Smooth muscle cell (in vitro differentiated cells): ENCODE results near the gene PTPRD. TPM values are rescaled to one million over a fixed set of nuclear protein-coding genes. Genes with fewer than 3 reads are reported as not detected.

Source experiments
- DNase-seq: peaks from one replicate; lab custom pipeline; 2025; ENCODE audit not compliant: unreplicated experiment; lab: John Stamatoyannopoulos, UW
- H2AFZ ChIP-seq: fragments of 200-600 bp; sonication (generic); 2 replicates; pipeline ENCODE4 v1.6.0; 2016; ENCODE audit warnings: antibody characterized with exemption, low read depth, mild to moderate bottlenecking
- H3F3A ChIP-seq: fragments of 200-600 bp; sonication (generic); 2 replicates; pipeline ENCODE4 v1.6.0; 2017; ENCODE audit warnings: antibody characterized with exemption, low read depth
- H3K27ac ChIP-seq: fragments of 200-600 bp; sonication (generic); 2 replicates; pipeline ENCODE4 v1.5.1; 2016; ENCODE audit warnings: low read depth, mild to moderate bottlenecking
- H3K27me3 ChIP-seq: fragments of 200-600 bp; sonication (generic); 2 replicates; pipeline ENCODE4 v1.6.1; 2016; ENCODE audit warnings: low read depth, mild to moderate bottlenecking
- H3K36me3 ChIP-seq: fragments of 200-600 bp; sonication (generic); 2 replicates; pipeline ENCODE4 v1.5.1; 2016; ENCODE audit warnings: low read depth
- H3K4me1 ChIP-seq: fragments of 200-600 bp; sonication (generic); 2 replicates; pipeline ENCODE4 v1.5.1; 2016; ENCODE audit warnings: low read depth
- H3K4me2 ChIP-seq: fragments of 200-600 bp; sonication (generic); 2 replicates; pipeline ENCODE4 v1.6.0; 2016; ENCODE audit warnings: mild to moderate bottlenecking
- H3K4me3 ChIP-seq: fragments of 200-600 bp; sonication (generic); 2 replicates; pipeline ENCODE4 v1.5.1; 2016; ENCODE audit warnings: mild to moderate bottlenecking
- H3K79me2 ChIP-seq: fragments of 200-600 bp; sonication (generic); 2 replicates; pipeline ENCODE4 v1.6.0; 2016; ENCODE audit warnings: low read depth, mild to moderate bottlenecking
- H3K9ac ChIP-seq: fragments of 200-600 bp; sonication (generic); 2 replicates; pipeline ENCODE4 v1.6.0; 2016; ENCODE audit warnings: low read depth
- H3K9me3 ChIP-seq: fragments of 200-600 bp; sonication (generic); replicated peaks from 2 replicates; pipeline ENCODE4 v1.5.1; 2016; ENCODE audit warnings: low read depth
- H4K20me1 ChIP-seq: fragments of 200-600 bp; sonication (generic); 2 replicates; pipeline ENCODE4 v1.6.0; 2016; ENCODE audit warnings: low read depth
- WGBS: methylation state at CpG from one replicate; pipeline ENCODE4 v1.1.7; 2016; ENCODE audit warnings: low lambda C conversion rate; 5-methylcytosine and 5-hydroxymethylcytosine counted together
- polyA plus RNA-seq: library from polyadenylated mRNA; unstranded; fragments of >200 nt; fragmentation: Nextera tagmentation; extraction: Ambion mirVana; gene quantifications from 2 replicates; pipeline ENCODE4 v1.2.1, GENCODE V29; 2016
- total RNA-seq: library from RNA; depleted of rRNA; stranded (reverse); fragments of >200 nt; gene quantifications from 2 replicates; pipeline ENCODE4 v1.2.3, GENCODE V29; 2014
- TF ChIP-seq, protein P1 (sequence below): fragments of 200-600 bp; sonication (generic); IDR thresholded peaks from 2 replicates; pipeline ENCODE4 v1.5.1; 2017; ENCODE audit warnings: borderline replicate concordance, mild to moderate bottlenecking, antibody characterized with exemption; ENCODE audit not compliant: insufficient read depth, poor library complexity, severe bottlenecking

PTPRD gene
- total and polyA plus RNA-seq, 2 experiments from 2014 or later = 6.5 to 61.0 TPM

DNA sequence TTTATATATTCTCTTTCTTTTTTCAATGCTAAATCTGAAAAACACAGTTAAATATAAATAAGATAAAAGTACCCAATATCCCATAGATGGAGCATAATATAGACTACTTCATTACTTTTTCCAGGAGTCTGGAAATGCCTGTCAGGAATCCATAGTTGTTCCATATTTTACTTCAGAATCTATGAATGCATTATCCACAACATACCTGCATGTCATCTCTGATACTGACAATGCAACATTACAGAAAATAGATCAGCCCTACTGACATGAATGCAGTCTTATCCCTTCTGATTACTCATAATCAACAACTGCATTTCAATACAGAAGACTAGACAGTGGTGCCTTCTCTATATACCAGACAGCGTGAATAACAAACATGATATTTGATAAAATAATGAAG is 517.6 kb downstream of the PTPRD start:
- no peaks in the 10 kb centered on the region for H3K27me3 ChIP-seq
- no peak for DNase-seq
- no peak overlapping the region for H3K9ac ChIP-seq
- H3K36me3 ChIP-seq = no peaks in the 10 kb centered on the region
- TF ChIP-seq, protein P1, sequence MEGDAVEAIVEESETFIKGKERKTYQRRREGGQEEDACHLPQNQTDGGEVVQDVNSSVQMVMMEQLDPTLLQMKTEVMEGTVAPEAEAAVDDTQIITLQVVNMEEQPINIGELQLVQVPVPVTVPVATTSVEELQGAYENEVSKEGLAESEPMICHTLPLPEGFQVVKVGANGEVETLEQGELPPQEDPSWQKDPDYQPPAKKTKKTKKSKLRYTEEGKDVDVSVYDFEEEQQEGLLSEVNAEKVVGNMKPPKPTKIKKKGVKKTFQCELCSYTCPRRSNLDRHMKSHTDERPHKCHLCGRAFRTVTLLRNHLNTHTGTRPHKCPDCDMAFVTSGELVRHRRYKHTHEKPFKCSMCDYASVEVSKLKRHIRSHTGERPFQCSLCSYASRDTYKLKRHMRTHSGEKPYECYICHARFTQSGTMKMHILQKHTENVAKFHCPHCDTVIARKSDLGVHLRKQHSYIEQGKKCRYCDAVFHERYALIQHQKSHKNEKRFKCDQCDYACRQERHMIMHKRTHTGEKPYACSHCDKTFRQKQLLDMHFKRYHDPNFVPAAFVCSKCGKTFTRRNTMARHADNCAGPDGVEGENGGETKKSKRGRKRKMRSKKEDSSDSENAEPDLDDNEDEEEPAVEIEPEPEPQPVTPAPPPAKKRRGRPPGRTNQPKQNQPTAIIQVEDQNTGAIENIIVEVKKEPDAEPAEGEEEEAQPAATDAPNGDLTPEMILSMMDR = no peak
- H3K4me1 ChIP-seq = no peaks in the 10 kb centered on the region
- no peaks in the 10 kb centered on the region for H3K9me3 ChIP-seq
- no peaks in the 10 kb centered on the region for H3F3A ChIP-seq
- WGBS = 98% methylated on average over 1 of the region's 1 CpG
- H4K20me1 ChIP-seq = no peaks in the 10 kb centered on the region
- no peak overlapping the region for H3K4me2 ChIP-seq
- no peak overlapping the region for H2AFZ ChIP-seq
- no peak overlapping the region for H3K4me3 ChIP-seq
- H3K27ac ChIP-seq = no peak overlapping the region
- no peaks in the 10 kb centered on the region for H3K79me2 ChIP-seq

GRCh38 chr9:10094563-10094962 is 518.2 kb downstream of the PTPRD start:
- Histone ChIP-seq H3F3A (no peaks in the 10 kb centered on the region), H2AFZ (no peak overlapping the region), H3K4me1 (no peaks in the 10 kb centered on the region), H3K79me2 (no peaks in the 10 kb centered on the region), H3K4me2 (no peak overlapping the region), H3K4me3 (no peak overlapping the region), H4K20me1 (no peaks in the 10 kb centered on the region), H3K9me3 (no peaks in the 10 kb centered on the region), H3K27me3 (no peaks in the 10 kb centered on the region), H3K27ac (no peak overlapping the region), H3K36me3 (no peaks in the 10 kb centered on the region), H3K9ac (no peak overlapping the region)
- TF ChIP-seq, protein P1 = no peak
- 89% methylated on average over 3 of the region's 3 CpGs for WGBS
- no peak for DNase-seq

DNA sequence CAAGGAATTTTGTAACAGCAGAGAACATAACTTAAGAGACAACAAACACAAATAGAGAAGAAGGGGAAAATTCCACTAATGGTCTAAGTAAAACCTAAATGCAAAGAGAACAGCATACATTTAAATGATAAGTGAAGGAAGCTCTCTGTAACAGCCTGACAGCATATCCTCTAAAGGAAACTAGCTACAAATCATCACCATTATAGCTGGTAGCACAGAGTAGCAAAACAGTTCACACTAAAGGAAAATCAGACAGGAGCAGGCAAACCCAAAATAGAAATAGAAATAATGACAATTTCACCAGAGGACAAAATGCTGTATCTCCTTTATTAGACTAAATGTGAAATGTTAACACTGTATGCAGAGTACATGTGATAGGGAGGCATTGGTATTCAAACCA is 532.8 kb downstream of the PTPRD start:
- Histone ChIP-seq H3K4me1 (no peaks in the 10 kb centered on the region), H2AFZ (no peak overlapping the region), H3K27me3 (peaks cover 4% of the 10 kb centered on the region), H3K4me2 (no peak overlapping the region), H3K4me3 (no peak overlapping the region), H4K20me1 (no peaks in the 10 kb centered on the region), H3K36me3 (no peaks in the 10 kb centered on the region), H3K9me3 (no peaks in the 10 kb centered on the region), H3K79me2 (no peaks in the 10 kb centered on the region), H3K27ac (no peak overlapping the region), H3F3A (no peaks in the 10 kb centered on the region), H3K9ac (no peak overlapping the region)
- TF ChIP-seq, protein P1 = no peak
- no peak for DNase-seq

GRCh38 chr9:10079284-10079964 is 533.4 kb downstream of the PTPRD start:
- Histone ChIP-seq H3K9me3 (no peaks in the 10 kb centered on the region), H3F3A (no peaks in the 10 kb centered on the region), H3K27me3 (peaks cover 4% of the 10 kb centered on the region), H3K9ac (no peak overlapping the region), H3K4me3 (no peak overlapping the region), H2AFZ (no peak overlapping the region), H3K4me2 (no peak overlapping the region), H4K20me1 (no peaks in the 10 kb centered on the region), H3K79me2 (no peaks in the 10 kb centered on the region), H3K36me3 (no peaks in the 10 kb centered on the region), H3K27ac (no peak overlapping the region), H3K4me1 (no peaks in the 10 kb centered on the region)
- DNase-seq = no peak
- TF ChIP-seq, protein P1 = no peak
- WGBS = 77% methylated on average over 7 of the region's 7 CpGs
